Measurements from ENCODE around the gene HDGF.

GRCh38 chr1:156749419-156750118, 1.9 kb downstream of the HDGF start:
- TF ChIP-seq POLR2A (IDR thresholded peaks at IDR 0.05) (no peak), POLR2AphosphoS5 (IDR thresholded peaks at IDR 0.05) (peak in 1 of 2 donors; percentile 30), CTCF (IDR thresholded peaks at IDR 0.05) (peak in 1 of 6 experiments; percentile 22)

All from upper lobe of left lung (tissue), 4 donors.